ENCODE data around the gene PFKFB1.

DNA sequence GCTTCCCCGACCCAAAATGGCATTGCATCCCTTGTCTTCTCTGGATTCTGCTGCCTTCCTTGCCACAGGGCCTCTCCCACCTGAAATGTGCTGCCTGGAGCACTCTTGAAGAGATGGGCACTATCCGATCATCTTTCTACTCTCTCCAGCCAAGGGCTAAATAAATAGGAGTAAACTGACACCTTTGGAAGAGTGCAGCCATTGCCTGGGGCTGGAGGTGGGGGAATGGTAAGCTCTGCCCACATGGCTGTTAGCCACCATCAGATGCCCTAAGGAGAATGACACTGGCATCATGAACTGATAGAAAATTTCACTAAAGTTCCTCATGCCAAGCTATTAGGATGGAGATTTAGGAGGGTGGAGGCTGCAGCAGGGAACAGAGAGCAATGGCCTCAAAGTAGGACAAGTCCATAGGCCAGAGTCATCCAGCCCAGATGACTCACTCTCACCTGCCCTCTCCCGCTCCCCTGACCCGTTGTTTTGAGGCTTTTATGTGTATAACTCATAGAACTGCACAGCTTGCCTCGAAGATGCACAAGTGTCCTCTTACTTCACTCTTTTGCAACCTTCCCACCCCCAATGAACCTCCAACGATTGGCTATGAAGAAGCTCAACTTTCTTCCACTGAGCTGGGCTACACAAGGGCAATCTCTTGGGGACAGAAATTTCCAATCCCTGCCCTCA lies 822 bp upstream of the PFKFB1 start:
- TF ChIP-seq, protein P1, sequence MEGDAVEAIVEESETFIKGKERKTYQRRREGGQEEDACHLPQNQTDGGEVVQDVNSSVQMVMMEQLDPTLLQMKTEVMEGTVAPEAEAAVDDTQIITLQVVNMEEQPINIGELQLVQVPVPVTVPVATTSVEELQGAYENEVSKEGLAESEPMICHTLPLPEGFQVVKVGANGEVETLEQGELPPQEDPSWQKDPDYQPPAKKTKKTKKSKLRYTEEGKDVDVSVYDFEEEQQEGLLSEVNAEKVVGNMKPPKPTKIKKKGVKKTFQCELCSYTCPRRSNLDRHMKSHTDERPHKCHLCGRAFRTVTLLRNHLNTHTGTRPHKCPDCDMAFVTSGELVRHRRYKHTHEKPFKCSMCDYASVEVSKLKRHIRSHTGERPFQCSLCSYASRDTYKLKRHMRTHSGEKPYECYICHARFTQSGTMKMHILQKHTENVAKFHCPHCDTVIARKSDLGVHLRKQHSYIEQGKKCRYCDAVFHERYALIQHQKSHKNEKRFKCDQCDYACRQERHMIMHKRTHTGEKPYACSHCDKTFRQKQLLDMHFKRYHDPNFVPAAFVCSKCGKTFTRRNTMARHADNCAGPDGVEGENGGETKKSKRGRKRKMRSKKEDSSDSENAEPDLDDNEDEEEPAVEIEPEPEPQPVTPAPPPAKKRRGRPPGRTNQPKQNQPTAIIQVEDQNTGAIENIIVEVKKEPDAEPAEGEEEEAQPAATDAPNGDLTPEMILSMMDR (IDR thresholded peaks at IDR 0.05): no peak
- TF ChIP-seq POLR2AphosphoS5 (IDR thresholded peaks at IDR 0.05; ENCODE audit: insufficient read depth in 1 of 2, low read depth in 1 of 2): no peak
- no peak for TF ChIP-seq POLR2A (IDR thresholded peaks at IDR 0.05)
